GM10266 (cell line): ENCODE results near the gene BBS1.

Source experiments
- DNase-seq: peaks from one replicate; pipeline ENCODE4 v3.0.0; 2012; ENCODE audit errors: extremely low spot score
- CTCF ChIP-seq: IDR thresholded peaks from 2 replicates; pipeline ENCODE4 v1.5.1; 2012; ENCODE audit warnings: mild to moderate bottlenecking, low read depth; ENCODE audit not compliant: control insufficient read depth, insufficient read depth; ENCODE audit errors: missing control alignments

The BBS1 gene

GRCh38 chr11:66473167-66473566 is 37.3 kb upstream of the BBS1 start:
- no peak for DNase-seq
- no peak for TF ChIP-seq CTCF

- no peak for TF ChIP-seq CTCF
- DNase-seq, result no peak
These were observed 36.6 kb upstream of the BBS1 start for GRCh38 chr11:66473608-66474515.

- no peak for TF ChIP-seq CTCF
- no peak for DNase-seq
These were observed 34.9 kb upstream of the BBS1 start for GRCh38 chr11:66475349-66476172.

- no peak for DNase-seq
- TF ChIP-seq CTCF, result no peak
These were observed 34.1 kb upstream of the BBS1 start for GRCh38 chr11:66476173-66476840.

- no peak for DNase-seq
- no peak for TF ChIP-seq CTCF
These were observed 33.6 kb upstream of the BBS1 start for GRCh38 chr11:66476841-66477251.

GRCh38 chr11:66477263-66478201 is 32.9 kb upstream of the BBS1 start:
- no peak for DNase-seq
- TF ChIP-seq CTCF, result no peak
